ENCODE results near the gene TUBB1. TPM values are rescaled to one million over a fixed set of nuclear protein-coding genes. Genes with fewer than 3 reads are reported as not detected.
"Not testable (repeated sequence)": the region's sequence is repeated elsewhere in the genome, so short reads cannot be mapped to it uniquely, and the experiment has no call there.

The TUBB1 gene
- polyA plus RNA-seq, 1 donor, result 0.67 TPM

GRCh38 chr20:59006864-59007664 is 12.2 kb upstream of the TUBB1 start, which contains the start of gene CTSZ:
Gene CTSZ, minus strand, starts transcription at chr20:59007254. Its CDS starts 126 bp downstream, at chr20:59007128.
- DNase-seq, result peak; percentile 70

- peak; percentile 36 for DNase-seq
Observed at GRCh38 chr20:59007665-59008511, 11.3 kb upstream of the TUBB1 start.

DNA sequence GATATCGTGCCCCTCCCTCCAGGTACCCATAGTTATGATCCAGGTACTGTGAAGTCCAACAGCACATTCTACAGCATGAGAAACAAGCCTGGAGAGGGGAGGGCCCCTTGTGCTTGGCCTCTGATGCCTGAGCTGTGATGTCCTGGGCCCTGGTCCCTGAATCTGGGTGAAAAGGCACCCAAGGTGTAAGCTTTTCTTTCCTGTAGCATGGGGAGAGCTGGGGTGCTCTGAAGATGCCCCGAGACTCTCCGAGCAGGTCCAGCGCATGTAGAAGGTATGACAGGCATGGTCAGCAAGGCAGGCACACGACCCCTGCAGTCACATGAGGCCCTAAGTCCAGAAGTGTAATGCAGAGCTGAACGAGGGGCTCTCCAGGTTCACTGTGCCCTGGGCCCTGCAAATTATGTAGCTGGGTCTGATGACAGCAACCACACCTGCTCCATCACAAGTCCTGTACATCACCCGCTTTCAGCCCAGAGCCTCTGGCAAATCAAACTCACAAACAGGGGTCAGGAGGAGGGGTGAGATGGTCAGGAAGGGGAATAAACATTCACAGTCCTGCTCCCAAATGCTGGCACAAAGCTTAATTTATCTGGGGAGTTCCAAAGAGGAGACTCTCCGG is 10.4 kb upstream of the TUBB1 start:
- no peak for DNase-seq

- DNase-seq, result no peak
Observed at GRCh38 chr20:59010321-59010994, 8.8 kb upstream of the TUBB1 start.

DNA sequence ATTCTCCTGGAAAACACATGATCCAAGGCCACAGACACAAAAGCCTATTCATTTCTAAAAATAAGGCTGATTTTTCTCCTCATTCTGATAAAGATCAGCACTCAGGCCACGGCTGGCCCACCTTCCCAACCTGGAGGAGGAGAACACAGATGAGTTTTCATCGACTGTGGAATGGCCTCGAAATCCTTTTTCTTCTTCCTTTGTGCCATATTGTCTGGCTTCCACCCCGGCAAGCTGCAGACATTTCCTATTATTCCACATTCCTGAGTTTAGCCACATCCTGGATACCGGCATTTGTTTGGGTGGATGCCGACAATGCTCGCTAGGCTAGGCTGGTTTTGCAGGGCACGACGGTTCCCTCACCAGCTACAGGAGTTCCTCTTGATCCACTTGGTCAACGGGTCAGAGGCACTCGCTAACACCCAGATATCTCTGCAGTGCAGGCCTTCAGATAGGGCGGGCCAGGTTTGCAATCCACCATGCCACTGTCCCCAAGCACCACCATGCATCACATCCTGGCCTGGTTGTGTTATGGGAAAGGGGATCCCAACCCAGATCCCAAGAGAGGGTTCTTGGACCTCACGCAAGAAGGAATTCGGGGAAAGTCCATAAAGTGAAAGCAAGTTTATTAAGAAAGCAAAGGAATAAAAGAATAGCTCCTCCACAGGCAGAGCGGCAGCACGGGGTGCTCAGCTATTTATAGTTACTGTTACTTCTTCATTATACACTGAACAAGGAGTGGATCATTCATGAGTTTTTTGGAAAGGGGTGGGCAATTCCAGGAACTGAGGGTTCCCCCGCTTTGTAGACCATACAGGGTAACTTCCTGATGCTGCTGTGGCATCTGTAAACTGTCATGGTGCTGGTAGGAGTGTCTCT is 8.0 kb upstream of the TUBB1 start:
- no peak for DNase-seq

- not testable (repeated sequence) for DNase-seq
Observed at GRCh38 chr20:59011874-59012157, 7.4 kb upstream of the TUBB1 start.

DNA sequence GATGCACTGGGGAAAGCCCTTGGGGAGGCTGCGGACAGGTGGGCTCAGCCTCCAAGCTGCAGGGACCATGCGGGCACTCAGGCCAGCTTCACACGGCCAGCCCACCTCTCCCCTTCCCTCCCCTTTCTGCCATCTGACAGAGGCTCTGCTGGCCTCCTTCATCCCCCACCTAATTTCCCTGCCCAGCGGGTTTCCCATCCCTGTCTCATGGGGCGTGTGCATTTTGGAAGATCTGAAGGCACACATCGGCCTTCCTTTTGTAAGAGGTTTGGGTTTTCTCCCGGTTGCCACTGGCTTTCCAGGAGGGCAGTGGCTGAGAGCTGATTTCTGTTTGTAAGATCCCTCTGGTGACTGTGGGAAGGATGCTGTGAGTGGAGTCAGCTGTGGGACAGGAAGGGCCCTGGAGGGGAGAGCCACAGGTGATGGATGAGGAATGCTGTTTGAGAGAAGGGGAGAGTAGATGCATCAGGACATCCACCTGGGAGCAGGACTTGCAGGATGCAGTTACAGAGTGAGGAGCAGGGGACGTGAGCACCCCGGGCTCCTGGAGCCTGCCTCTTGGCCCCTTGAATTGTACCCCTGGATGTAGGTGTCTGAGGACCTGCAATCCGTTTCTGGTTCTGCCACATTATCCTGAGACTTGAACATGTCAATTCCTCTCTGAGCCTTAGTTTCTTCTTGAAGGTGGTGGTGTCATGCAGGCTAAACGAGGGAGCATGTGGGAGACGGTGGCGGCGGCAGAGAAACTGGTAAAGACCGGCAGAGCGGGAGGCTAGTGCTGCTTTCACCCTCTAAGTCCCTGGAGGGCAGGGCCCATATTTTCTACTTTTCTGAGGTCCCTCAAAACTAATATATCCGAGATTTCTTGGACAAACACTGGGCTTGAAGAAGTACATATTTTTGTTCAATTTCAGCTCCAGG is 5.9 kb upstream of the TUBB1 start:
- DNase-seq, result no peak

- no peak for DNase-seq
Observed at GRCh38 chr20:59013959-59014608, 5.1 kb upstream of the TUBB1 start.

- no peak for DNase-seq
Observed at GRCh38 chr20:59014680-59015389, 4.4 kb upstream of the TUBB1 start.

DNA sequence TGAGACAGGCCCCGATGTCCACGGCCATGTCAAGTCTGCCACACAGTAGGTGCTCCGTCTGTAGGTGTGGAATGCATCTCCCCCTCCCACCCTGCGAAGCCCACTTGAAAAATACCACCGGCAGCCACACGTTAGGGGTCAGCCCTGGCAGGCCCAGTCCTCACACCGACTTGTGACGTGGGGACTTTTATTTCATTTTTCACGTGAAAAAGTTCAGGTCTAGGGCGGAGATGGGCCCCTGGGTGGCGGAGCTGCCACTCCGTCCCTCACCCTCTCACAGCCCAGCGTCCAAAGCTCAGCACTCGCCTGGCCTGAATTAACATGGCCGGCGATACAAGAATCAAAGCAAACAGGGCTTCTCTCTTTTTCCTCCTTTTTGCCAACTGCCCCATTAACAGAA is 3.8 kb upstream of the TUBB1 start:
- DNase-seq, result no peak

GRCh38 chr20:59015812-59016711 is 3.2 kb upstream of the TUBB1 start:
- DNase-seq, result no peak

DNA sequence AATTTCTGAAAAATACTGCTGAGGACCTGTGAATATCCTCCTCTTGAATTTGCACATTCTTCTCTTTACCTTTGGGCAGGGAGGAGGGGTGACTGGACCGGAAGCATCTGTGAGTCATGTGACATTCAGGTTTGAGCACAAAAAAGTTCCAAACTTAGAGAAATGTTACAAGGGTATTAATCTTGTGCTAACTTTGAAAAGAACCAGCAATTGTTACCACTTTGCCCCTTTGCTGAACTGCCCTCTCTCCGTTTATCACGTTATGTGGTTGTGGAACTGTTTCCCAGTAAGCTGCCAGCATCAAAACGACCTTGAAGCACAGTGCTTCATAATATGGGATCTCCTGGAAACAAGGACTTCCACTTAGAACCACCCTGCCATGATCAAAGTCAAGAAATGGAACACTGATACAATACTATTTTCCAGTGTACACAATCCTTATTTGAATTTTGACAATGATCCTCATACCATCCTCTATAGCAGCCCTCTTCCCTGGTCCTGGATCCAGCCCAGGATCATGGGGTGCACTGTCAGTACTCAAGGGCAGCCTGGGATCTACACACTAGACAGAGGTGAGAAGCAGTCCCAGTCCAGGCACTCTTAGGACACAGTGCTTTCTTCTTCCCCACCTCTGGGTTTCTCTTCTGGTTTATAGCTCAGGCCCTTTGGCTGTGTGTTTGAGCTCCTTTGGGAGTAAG is 2.3 kb upstream of the TUBB1 start:
- no peak for DNase-seq

GRCh38 chr20:59017493-59018231 is 1.6 kb upstream of the TUBB1 start:
- no peak for DNase-seq

GRCh38 chr20:59018817-59019216 is 412 bp upstream of the TUBB1 start:
- DNase-seq, result no peak

DNA sequence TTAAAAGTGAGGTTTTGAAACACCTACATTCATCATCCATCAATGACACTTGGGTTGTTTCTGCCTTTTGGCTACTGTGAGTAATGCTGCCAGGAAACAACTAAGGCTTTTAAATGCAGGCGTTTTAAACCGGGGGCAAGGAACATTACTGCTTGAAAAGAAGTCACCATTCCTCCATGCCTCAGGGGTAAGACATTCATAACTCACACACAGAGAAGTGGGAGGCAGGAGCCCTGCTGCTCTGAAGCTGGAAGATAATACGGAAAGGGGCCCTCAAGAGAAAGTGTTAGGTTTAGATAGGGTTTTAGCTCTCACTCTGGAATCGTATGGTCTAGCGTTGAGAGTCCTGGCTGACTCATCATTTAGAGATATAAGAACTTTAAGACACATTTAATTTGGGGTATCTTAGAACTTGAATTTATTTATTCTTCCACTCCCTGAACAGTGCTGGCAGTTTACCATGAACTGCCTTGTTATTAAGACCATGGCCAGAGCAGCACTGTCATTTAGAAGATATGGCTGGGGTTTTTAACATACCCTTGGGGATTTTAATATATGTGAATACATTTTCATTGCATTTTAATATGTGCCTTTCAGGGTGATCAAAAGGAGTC is 1.8 kb downstream of the TUBB1 start:
- DNase-seq, result no peak

GRCh38 chr20:59022754-59023153 is 3.5 kb downstream of the TUBB1 start:
- DNase-seq, result no peak

DNA sequence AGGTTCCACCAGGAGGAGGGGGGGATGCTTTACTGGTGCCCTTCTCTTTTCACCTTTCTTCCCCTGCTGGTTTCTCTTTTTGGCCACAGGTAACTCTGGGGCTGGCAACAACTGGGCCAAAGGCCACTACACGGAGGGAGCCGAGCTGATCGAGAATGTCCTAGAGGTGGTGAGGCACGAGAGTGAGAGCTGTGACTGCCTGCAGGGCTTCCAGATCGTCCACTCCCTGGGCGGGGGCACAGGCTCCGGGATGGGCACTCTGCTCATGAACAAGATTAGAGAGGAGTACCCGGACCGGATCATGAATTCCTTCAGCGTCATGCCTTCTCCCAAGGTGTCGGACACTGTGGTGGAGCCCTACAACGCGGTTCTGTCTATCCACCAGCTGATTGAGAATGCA is 4.4 kb downstream of the TUBB1 start:
- DNase-seq, result no peak
